ENCODE measurements around the gene GPD2.

The GPD2 gene

GRCh38 chr2:156536534-156536933, 100.4 kb downstream of the GPD2 start:
- FAIRE-seq = no peak

GRCh38 chr2:156537141-156537540, 101.0 kb downstream of the GPD2 start:
- no peak for FAIRE-seq

- FAIRE-seq = no peak
Measured at GRCh38 chr2:156538083-156538504, 101.9 kb downstream of the GPD2 start.

DNA sequence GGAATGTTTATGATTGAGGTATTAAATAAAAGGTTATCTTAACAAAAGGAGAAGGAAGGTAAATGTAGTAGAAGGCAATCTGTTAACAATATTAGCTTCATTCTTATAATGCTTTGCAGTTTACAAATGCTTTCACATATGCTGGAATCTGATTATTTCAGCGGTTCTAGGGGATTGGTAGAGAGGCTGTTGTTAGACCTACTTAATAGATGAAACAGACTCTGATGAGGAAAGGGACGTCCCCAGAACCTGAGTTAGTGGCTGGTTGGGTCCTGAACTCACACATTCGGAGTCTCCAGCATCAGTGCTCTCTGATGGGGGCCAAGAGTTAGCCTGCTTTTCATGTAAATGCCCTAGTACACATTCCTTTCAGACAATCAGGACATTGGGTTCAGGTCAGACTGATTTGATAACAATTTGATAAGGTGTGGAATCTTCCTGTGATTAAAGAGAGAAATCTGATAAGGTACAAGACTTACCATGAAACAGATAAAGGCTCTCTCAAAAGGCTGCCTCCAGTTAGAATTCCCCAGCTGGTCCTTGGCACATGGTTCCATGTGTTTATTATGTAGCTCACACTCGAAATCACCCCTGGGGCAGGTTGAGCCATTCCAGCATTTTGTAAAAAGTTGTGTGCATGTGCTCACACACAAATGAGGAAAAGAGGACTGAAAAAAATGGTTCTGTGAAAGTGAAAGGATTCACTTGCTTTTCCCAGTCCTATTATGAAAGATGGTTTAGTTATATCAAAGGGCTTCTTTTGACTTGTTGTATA, 103.1 kb downstream of the GPD2 start:
- FAIRE-seq = no peak

GRCh38 chr2:156540706-156541105, 104.5 kb downstream of the GPD2 start:
- no peak for FAIRE-seq

DNA sequence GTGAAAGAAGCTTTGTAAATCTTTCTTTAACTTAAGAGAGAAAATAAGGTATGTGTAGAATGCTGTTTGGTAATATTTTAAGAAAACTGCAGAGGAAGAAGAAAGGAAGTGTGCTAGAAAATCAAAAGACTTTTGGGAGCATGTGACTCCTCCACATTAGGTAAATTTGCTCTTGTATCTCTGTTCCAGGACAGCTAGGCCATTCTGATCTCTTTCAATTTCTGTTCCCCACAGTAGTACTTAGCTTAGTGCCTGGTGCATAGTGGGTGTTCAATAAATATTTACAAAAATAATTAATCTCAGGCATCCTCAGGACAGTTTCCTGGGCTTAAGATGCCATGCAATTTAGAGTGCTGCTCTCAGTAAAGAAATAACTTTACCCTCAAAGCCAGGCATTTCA, 105.0 kb downstream of the GPD2 start:
- FAIRE-seq = no peak

DNA sequence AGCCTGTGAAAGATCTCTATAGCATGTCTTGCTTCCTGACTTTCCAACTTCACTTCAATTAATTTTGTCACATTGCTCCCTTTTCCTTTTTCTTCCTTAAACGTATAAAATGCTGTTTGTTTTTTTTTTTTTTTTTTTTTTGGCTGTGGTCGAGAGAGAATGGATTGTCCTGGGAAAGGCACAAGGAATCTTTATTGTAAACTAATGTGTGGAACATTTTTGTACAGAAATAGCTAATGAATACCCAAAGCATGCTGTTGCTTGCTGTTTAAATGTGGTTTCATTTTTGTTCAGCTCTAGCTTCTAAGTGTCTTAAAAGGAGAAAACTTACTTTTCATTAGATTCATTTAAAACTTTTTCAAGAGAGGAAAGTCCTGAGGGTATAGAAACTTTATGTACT, 105.5 kb downstream of the GPD2 start:
- FAIRE-seq = no peak

GRCh38 chr2:156548413-156548812, 112.2 kb downstream of the GPD2 start:
- no peak for FAIRE-seq

DNA sequence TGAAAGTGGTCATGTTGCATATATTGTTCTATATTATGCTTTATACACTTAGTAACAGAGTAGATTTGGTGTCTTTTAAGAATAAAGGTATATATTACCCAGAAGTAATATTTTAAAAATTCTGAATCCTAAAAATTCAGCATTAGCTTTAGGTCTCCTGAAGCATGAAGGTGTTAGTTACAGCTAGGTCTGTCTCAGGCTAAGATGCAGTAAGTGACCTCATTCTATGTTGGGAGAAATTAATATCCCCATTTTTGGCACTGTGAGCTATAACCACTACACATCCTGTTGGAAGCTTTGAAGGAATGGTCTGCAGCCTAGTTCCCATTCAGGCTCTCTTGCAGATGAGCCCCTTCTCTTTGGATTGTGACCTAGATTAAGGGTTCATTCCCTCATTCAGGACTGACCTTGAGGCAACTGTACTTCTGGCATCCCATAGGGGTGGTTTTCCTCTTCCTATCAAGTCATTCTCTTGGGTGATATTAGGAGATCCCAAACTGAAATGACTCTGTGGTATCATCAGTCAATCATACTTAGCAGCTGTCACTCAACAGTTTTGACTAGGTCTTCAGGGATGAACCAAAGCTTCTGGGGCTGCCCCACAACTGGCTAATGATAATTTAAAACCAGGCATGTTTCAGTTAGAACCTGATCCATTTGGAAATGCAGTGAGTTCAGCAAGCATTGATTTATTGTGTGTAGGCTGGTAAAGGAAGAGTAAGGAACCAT, 117.7 kb downstream of the GPD2 start:
- FAIRE-seq = no peak

- no peak for FAIRE-seq
Measured at GRCh38 chr2:156561326-156561725, 125.1 kb downstream of the GPD2 start.

GRCh38 chr2:156562124-156562523, 125.9 kb downstream of the GPD2 start:
- no peak for FAIRE-seq

- FAIRE-seq = no peak
Measured at GRCh38 chr2:156563994-156564753, 128.0 kb downstream of the GPD2 start.

DNA sequence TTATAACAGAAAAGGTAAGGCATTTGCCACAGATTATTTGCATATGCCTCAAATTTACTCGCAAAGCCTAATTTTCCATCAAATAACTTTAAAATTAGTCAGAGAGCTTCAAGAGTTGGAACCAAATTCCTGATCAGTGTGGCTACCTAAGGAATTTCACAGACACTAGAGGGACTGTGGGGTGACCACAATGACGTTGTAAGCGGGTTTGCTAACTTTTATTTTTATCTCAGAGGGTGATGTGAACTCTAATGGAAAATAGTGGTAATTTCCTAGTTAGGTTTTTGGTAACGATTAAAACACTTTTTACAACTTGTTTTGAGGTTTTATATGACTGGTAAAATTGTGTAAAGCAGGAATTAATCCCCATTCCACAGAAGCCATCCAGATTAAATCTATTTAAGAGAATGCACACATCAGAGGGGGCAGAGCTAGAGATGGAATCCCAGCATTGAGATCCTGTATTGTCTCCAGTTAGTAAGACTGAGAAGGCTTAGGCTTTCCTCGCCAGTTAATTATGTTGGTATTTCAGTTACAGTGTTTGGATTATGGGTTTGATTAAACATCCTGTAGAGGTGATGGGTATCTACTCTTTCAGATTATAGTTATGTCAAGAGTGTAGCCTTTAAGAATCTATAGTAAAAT, 129.0 kb downstream of the GPD2 start:
- no peak for FAIRE-seq

DNA sequence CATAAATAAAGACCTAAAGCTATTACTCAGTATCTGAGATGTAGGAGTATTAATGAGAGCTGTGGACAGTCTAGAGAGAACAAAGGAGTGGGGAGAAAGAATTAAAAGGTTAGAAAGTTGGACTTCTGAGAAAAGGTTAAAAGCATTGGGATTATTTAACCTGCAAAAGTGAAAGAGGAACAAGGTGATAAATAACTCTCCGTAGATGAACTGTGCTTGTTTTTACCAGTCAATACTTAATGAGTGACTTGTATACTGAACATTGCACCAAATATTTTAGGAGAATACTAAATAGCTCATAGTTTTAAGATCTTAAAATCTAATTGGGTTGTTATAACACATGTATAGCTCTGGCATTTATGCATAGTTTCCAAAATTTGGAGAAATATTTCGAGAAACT, 137.5 kb downstream of the GPD2 start:
- FAIRE-seq = no peak

DNA sequence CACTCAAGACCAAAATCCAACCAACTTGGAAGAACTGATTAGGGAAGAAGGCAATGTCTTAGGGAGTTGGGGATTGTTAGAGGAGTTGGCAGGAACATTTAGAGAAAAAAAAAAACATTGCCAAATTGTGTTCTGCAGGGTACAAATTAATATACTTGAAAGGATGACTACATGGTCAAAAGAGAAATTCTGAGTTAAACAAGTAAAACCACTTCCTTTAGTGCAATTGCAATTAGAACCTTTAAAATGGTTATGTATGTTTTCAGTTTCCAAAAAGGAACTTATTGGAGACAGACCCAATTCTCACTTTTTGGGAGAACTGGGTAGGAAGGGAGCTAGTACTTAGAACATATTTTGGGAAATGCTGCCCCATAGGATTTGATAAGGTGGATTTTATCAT, 137.9 kb downstream of the GPD2 start:
- no peak for FAIRE-seq

DNA sequence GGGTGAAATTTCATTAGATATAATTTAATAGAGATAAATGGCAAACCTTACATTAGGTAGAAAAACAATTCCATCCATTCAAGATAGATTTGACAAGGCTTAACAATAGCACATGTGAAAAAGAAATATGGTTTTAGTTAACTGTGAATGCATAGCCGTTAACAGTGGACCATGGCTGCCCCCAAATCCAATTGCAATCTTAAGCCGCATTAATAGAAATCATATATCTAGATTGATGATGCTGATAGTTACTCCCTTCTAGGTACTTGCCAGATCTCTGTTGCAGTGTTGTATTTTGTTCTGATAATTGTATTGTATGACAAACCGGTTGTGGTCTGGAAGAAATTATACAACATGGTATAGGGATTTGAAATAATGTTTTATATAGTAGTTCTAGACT, 139.8 kb downstream of the GPD2 start:
- no peak for FAIRE-seq

- no peak for FAIRE-seq
Measured at GRCh38 chr2:156580501-156580900, 144.3 kb downstream of the GPD2 start.

GRCh38 chr2:156581280-156581679, 145.1 kb downstream of the GPD2 start:
- FAIRE-seq = no peak

DNA sequence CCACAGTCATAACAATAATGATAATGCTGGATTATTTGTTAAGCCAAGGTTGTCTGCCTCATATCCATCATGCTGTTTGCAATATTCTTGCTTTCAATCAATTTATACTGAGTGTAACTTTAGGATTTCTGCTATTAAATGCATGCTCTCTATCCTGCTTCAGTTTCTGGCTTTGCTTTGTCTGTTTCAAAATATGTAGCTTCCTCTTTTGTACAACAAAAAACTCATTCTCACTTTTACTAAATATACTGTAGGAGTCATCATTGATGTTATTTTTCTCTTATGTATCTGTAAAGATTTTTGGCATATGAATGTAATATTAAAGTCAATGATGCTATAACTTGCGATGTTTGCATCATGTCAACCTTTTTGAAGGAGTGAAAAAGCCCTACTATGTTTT, 149.3 kb downstream of the GPD2 start:
- no peak for FAIRE-seq

- no peak for FAIRE-seq
Measured at GRCh38 chr2:156586621-156587020, 150.4 kb downstream of the GPD2 start.

DNA sequence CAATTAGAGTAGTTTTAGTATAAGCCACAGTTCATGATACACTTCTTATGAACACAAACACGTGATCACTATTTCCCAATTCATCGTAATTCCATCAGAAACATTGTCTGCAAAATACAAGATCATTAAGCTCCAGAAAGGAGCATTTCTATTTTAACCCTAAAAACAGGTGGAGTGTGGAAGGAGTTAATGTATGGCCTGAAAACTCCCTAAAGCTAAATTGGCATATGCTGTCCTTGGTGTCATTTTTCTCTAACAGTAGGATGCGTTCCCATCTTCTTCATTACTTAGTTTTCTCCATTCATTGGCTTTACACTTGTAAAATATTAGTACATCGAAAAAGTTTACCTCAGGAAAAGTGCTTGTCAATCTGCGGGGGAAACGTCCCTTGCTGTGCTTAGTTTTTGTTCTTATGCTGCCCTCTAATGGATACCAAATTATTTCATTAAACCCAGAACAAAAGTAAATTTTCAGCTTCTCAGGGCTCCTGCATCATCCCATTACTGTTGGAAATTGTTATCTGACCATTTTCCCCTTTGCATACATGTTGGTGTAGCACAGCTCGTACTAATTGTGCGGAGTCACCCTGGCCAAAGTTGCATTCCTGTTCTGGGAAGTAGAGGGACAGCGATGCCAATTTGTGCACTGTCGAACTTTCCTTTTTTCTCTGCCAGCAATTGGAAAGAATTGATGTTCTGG, 153.4 kb downstream of the GPD2 start:
- peak; percentile 92 for FAIRE-seq

DNA sequence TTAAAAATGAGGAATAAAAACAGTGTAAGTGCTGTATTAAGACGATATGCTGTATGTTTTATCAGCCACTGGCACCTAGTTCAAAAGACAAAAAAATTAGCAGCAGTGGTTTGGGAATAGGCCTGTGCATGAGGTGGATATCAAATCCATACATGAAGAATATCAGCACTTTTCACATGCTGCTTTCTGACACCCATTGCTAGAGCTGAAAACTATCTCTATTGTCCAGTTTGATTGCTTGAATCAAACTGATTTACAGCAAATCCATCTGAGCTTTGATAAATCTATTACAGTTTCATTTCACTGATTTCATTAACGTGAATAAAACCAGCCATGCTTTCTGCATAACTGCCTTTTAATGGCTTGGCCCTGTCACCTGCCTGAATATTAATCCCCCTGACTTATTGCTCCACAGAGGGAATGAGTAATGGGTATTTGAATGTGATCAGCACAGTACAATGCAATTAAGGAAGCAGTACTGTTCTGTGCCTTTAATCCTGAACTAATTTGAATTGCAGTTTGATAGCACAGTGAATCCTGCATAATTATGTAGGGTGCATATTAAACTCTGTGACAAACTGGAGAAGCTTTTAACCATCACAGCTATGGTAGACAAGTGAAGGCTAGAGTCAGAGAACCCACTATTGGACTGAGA, 154.0 kb downstream of the GPD2 start:
- no peak for FAIRE-seq

All from G401.6 (cell line).